Left hindlimb (tissue), 1 donor: ENCODE results near the gene TMEM236.

Experiments
- DNase-seq: peaks from one replicate; pipeline ENCODE4 v3.0.0-alpha.2; 2018

TMEM236 gene

GRCh38 chr10:17743437-17743836 is 8.6 kb upstream of the TMEM236 start:
- no peak for DNase-seq

GRCh38 chr10:17744341-17744861 is 7.6 kb upstream of the TMEM236 start:
- no peak for DNase-seq

GRCh38 chr10:17747883-17748550 is 4.0 kb upstream of the TMEM236 start:
- no peak for DNase-seq

GRCh38 chr10:17749890-17750289 is 2.1 kb upstream of the TMEM236 start:
- DNase-seq, result no peak

GRCh38 chr10:17756557-17757217 is 4.7 kb downstream of the TMEM236 start:
- no peak for DNase-seq

- no peak for DNase-seq
Measured at GRCh38 chr10:17758200-17758599, 6.2 kb downstream of the TMEM236 start.

- DNase-seq, result no peak
Measured at GRCh38 chr10:17758896-17759295, 6.9 kb downstream of the TMEM236 start.

GRCh38 chr10:17764142-17764541 is 12.1 kb downstream of the TMEM236 start:
- DNase-seq, result no peak

- no peak for DNase-seq
Measured at GRCh38 chr10:17765602-17766001, 13.6 kb downstream of the TMEM236 start.

- no peak for DNase-seq
Measured at GRCh38 chr10:17766731-17767130, 14.7 kb downstream of the TMEM236 start.

- DNase-seq, result no peak
Measured at GRCh38 chr10:17768496-17768895, 16.5 kb downstream of the TMEM236 start.

- no peak for DNase-seq
Measured at GRCh38 chr10:17768957-17769356, 17.0 kb downstream of the TMEM236 start.

- DNase-seq, result no peak
Measured at GRCh38 chr10:17771017-17771416, 19.0 kb downstream of the TMEM236 start.

GRCh38 chr10:17779784-17780183 is 27.8 kb downstream of the TMEM236 start:
- no peak for DNase-seq

GRCh38 chr10:17780727-17781126 is 28.7 kb downstream of the TMEM236 start:
- no peak for DNase-seq

GRCh38 chr10:17781856-17782255 is 29.9 kb downstream of the TMEM236 start:
- no peak for DNase-seq

- DNase-seq, result no peak
Measured at GRCh38 chr10:17782921-17783665, 31.1 kb downstream of the TMEM236 start.

GRCh38 chr10:17783751-17784150 is 31.8 kb downstream of the TMEM236 start:
- no peak for DNase-seq

GRCh38 chr10:17784688-17785087 is 32.7 kb downstream of the TMEM236 start:
- DNase-seq, result no peak

GRCh38 chr10:17785276-17785930 is 33.4 kb downstream of the TMEM236 start:
- DNase-seq, result no peak

GRCh38 chr10:17787087-17787961 is 35.3 kb downstream of the TMEM236 start:
- no peak for DNase-seq

- no peak for DNase-seq
Measured at GRCh38 chr10:17788646-17789045, 36.6 kb downstream of the TMEM236 start.
